Endodermal cell (in vitro differentiated cells): ENCODE data around the gene CPOX. TPM values are rescaled to one million over a fixed set of nuclear protein-coding genes. Genes with fewer than 3 reads are reported as not detected.

ENCODE experiments used
- DNase-seq: peaks from one replicate; pipeline ENCODE4 v3.0.0-alpha.2; 2017
- H3K27ac ChIP-seq: 2 replicates; pipeline ENCODE4 v1.5.1; 2013; ENCODE audit warnings: mild to moderate bottlenecking, low read depth, low read length, moderate library complexity
- H3K27me3 ChIP-seq: 2 replicates; pipeline ENCODE4 v1.6.1; 2013; ENCODE audit warnings: mild to moderate bottlenecking, low read length, moderate library complexity; ENCODE audit not compliant: insufficient read depth, control insufficient read depth, poor library complexity, severe bottlenecking
- H3K36me3 ChIP-seq: 2 replicates; pipeline ENCODE4 v1.7.0; 2013; ENCODE audit warnings: mild to moderate bottlenecking, low read length, moderate library complexity; ENCODE audit not compliant: control insufficient read depth, insufficient read depth
- H3K4me1 ChIP-seq: one replicate; pipeline ENCODE4 v1.7.0; 2013; ENCODE audit warnings: low read length; ENCODE audit not compliant: control insufficient read depth, insufficient read depth
- H3K4me3 ChIP-seq: 2 replicates; pipeline ENCODE4 v1.5.1; 2013; ENCODE audit warnings: mild to moderate bottlenecking, low read length, moderate library complexity
- H3K9ac ChIP-seq: 2 replicates; pipeline ENCODE4 v1.6.1; 2013; ENCODE audit warnings: mild to moderate bottlenecking, low read length, moderate library complexity; ENCODE audit not compliant: poor library complexity, severe bottlenecking; ENCODE audit errors: extremely low read depth
- H3K9me3 ChIP-seq: 2 replicates; pipeline ENCODE4 v1.6.1; 2013; ENCODE audit warnings: mild to moderate bottlenecking, low read length, moderate library complexity; ENCODE audit not compliant: control insufficient read depth
- H3K27ac Mint-ChIP-seq: 2 replicates; pipeline ENCODE4 v1.8.0; 2020; ENCODE audit warnings: mixed read lengths
- H3K27me3 Mint-ChIP-seq: 2 replicates; pipeline ENCODE4 v1.8.0; 2021; ENCODE audit warnings: mild to moderate bottlenecking, mixed read lengths; ENCODE audit not compliant: insufficient read depth
- H3K36me3 Mint-ChIP-seq: 2 replicates; pipeline ENCODE4 v1.8.0; 2020; ENCODE audit warnings: low read depth, mixed read lengths
- H3K4me1 Mint-ChIP-seq: 2 replicates; pipeline ENCODE4 v1.8.0; 2020; ENCODE audit warnings: mixed read lengths
- H3K4me3 Mint-ChIP-seq: 2 replicates; pipeline ENCODE4 v1.8.0; 2020; ENCODE audit warnings: mild to moderate bottlenecking, moderate library complexity, mixed read lengths
- H3K9me3 Mint-ChIP-seq: 2 replicates; pipeline ENCODE4 v1.8.0; 2020; ENCODE audit warnings: mild to moderate bottlenecking, mixed read lengths
- CTCF ChIP-seq: fragments of 200-600 bp; sonication (generic); conservative IDR thresholded peaks from 2 replicates; pipeline ENCODE4 v1.5.0; 2021; ENCODE audit warnings: antibody characterized with exemption, mild to moderate bottlenecking
- WGBS, 2 experiments: methylation state at CpG; one replicate each; pipeline versions ENCODE4 v1.1.5 to v1.1.7; 2013; ENCODE audit warnings: missing lambda C conversion rate in 2 of 2, mixed read lengths in 1 of 2; ENCODE audit not compliant: insufficient coverage in 1 of 2, insufficient read length in 1 of 2; 5-methylcytosine and 5-hydroxymethylcytosine counted together
- total RNA-seq, 2 donors: library from RNA; stranded (reverse); fragmentation: NEBNext Ultra II Directional in 1 of 2; extraction: Animal tissue kit (Norgen Biotek cat#: 25700) in 1 of 2; gene quantifications; 2 replicates in 1 of 2; 3 replicates in 1 of 2; pipeline ENCODE4 v1.2.1, GENCODE V29; 2021

Gene CPOX
- total RNA-seq, 2 donors from 2014 or later = 18.0 to 20.3 TPM

GRCh38 chr3:98577178-98577895, 16.1 kb downstream of the CPOX start:
- 92 to 93% methylated on average over 4 of the region's 4 CpGs for WGBS, 2 experiments
- Histone ChIP-seq H3K27me3 (no peaks in the 10 kb centered on the region), H3K36me3 (peaks cover 29% of the 10 kb centered on the region), H3K9me3 (no peaks in the 10 kb centered on the region), H3K9ac (no peak overlapping the region), H3K4me3 (no peak overlapping the region), H3K27ac (no peak overlapping the region), H3K4me1 (no peaks in the 10 kb centered on the region)
- DNase-seq = no peak
- H3K36me3 Mint-ChIP-seq = peaks cover 32% of the 10 kb centered on the region
- H3K4me3 Mint-ChIP-seq = no peak overlapping the region
- TF ChIP-seq CTCF = no peak
- H3K9me3 Mint-ChIP-seq = no peaks in the 10 kb centered on the region
- H3K4me1 Mint-ChIP-seq = peaks cover 13% of the 10 kb centered on the region
- H3K27me3 Mint-ChIP-seq = no peaks in the 10 kb centered on the region
- H3K27ac Mint-ChIP-seq = no peak overlapping the region

- Mint-ChIP-seq H3K36me3 (peaks cover 20% of the 10 kb centered on the region), H3K27me3 (no peaks in the 10 kb centered on the region), H3K4me1 (peaks cover 13% of the 10 kb centered on the region), H3K4me3 (no peak overlapping the region), H3K27ac (no peak overlapping the region), H3K9me3 (no peaks in the 10 kb centered on the region)
- TF ChIP-seq CTCF = no peak
- Histone ChIP-seq H3K4me3 (no peak overlapping the region), H3K9ac (no peak overlapping the region), H3K4me1 (no peaks in the 10 kb centered on the region), H3K9me3 (no peaks in the 10 kb centered on the region), H3K36me3 (peaks cover 13% of the 10 kb centered on the region), H3K27ac (no peak overlapping the region), H3K27me3 (no peaks in the 10 kb centered on the region)
- DNase-seq = no peak
- WGBS, 2 experiments = 59 to 78% methylated on average over 1 to 4 of the region's 6 CpGs
Observed at GRCh38 chr3:98574132-98574531, 19.3 kb downstream of the CPOX start.

- H3K9me3 ChIP-seq = no peaks in the 10 kb centered on the region
- Mint-ChIP-seq H3K36me3 (peaks cover 20% of the 10 kb centered on the region), H3K4me1 (peaks cover 13% of the 10 kb centered on the region), H3K27me3 (no peaks in the 10 kb centered on the region), H3K27ac (no peak overlapping the region), H3K4me3 (no peak overlapping the region), H3K9me3 (no peaks in the 10 kb centered on the region)
- H3K4me1 ChIP-seq = no peaks in the 10 kb centered on the region
- peak; percentile 73 for TF ChIP-seq CTCF
- H3K27me3 ChIP-seq = no peaks in the 10 kb centered on the region
- H3K27ac ChIP-seq = no peak overlapping the region
- H3K36me3 ChIP-seq = peaks cover 6% of the 10 kb centered on the region
- H3K9ac ChIP-seq = no peak overlapping the region
- no peak overlapping the region for H3K4me3 ChIP-seq
- 61 to 64% methylated on average over 2 of the region's 2 CpGs for WGBS, 2 experiments
- DNase-seq = no peak
Observed at GRCh38 chr3:98573181-98573728, 20.2 kb downstream of the CPOX start.
